SKM-1 (cell line): ENCODE data around the gene GNPDA1.
A peak's percentile ranks its signal among the peaks of the same experiment; 100 is the strongest.
"Not testable (repeated sequence)": the region's sequence is repeated elsewhere in the genome, so short reads cannot be mapped to it uniquely, and the experiment has no call there.

Experiments
- DNase-seq: peaks from one replicate; lab custom pipeline; 2025; ENCODE audit not compliant: unreplicated experiment; lab: John Stamatoyannopoulos, UW

Gene GNPDA1

GRCh38 chr5:142012792-142013388, at the start of gene GNPDA1:
Gene GNPDA1 (minus strand): TSS chr5:142013027. CDS start chr5:142012035, 992 bp downstream.
- peak; percentile 33 for DNase-seq

- DNase-seq, result no peak
Measured at GRCh38 chr5:142059304-142059940, 46.6 kb upstream of the GNPDA1 start.

- DNase-seq, result no peak
Measured at GRCh38 chr5:142057697-142058056, 44.9 kb upstream of the GNPDA1 start.

GRCh38 chr5:142056816-142057696, 44.2 kb upstream of the GNPDA1 start:
- no peak for DNase-seq

GRCh38 chr5:142055301-142055700, 42.5 kb upstream of the GNPDA1 start:
- no peak for DNase-seq

GRCh38 chr5:142053426-142054151, 40.8 kb upstream of the GNPDA1 start:
- DNase-seq, result peak; percentile 18

GRCh38 chr5:142052026-142052425, 39.2 kb upstream of the GNPDA1 start:
- DNase-seq, result not testable (repeated sequence)

- DNase-seq, result no peak
Measured at GRCh38 chr5:142048272-142048671, 35.4 kb upstream of the GNPDA1 start.

GRCh38 chr5:142046191-142046590, 33.4 kb upstream of the GNPDA1 start:
- DNase-seq, result no peak

- not testable (repeated sequence) for DNase-seq
Measured at GRCh38 chr5:142040881-142041280, 28.1 kb upstream of the GNPDA1 start.

GRCh38 chr5:142040285-142040684, 27.5 kb upstream of the GNPDA1 start:
- no peak for DNase-seq

- no peak for DNase-seq
Measured at GRCh38 chr5:142038735-142039134, 25.9 kb upstream of the GNPDA1 start.

GRCh38 chr5:142037599-142037998, 24.8 kb upstream of the GNPDA1 start:
- DNase-seq, result not testable (repeated sequence)

GRCh38 chr5:142036918-142037317, 24.1 kb upstream of the GNPDA1 start:
- DNase-seq, result no peak

- no peak for DNase-seq
Measured at GRCh38 chr5:142034994-142035393, 22.2 kb upstream of the GNPDA1 start.

- DNase-seq, result not testable (repeated sequence)
Measured at GRCh38 chr5:142033632-142034567, 21.1 kb upstream of the GNPDA1 start.

- DNase-seq, result no peak
Measured at GRCh38 chr5:142032747-142033631, 20.2 kb upstream of the GNPDA1 start.

GRCh38 chr5:142032150-142032549, 19.3 kb upstream of the GNPDA1 start:
- no peak for DNase-seq

- no peak for DNase-seq
Measured at GRCh38 chr5:142025637-142026036, 12.8 kb upstream of the GNPDA1 start.
